Activated naive CD8-positive, alpha-beta T cell treated with anti-CD3 and anti-CD28 coated beads, Interleukin-2, amount 50 U/mL, for 16 hours (primary cell): ENCODE data around the gene EPB41L4A.

Experiments
- DNase-seq: peaks from one replicate; pipeline ENCODE4 v3.0.0-alpha.2; 2020; ENCODE audit warnings: low read depth, low spot score

EPB41L4A gene

DNA sequence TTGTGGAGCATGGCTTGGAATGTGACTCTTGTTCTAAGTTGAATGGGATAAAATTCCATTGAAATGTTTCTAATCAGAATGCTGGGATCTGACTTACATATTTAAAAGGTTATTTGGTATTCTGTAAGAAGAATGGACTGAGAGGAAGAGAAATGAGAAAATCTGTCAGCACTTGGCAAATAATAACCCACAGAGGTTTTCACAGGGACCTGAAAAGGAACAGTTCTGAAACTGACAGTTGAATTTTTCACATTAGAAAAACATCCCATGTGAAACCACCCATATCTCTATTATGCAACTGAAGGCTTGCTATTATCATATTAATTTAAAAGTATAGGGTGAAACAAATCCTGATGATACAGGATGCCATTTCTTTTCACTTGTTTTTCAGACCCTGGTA, 302.7 kb downstream of the EPB41L4A start:
- no peak for DNase-seq

DNA sequence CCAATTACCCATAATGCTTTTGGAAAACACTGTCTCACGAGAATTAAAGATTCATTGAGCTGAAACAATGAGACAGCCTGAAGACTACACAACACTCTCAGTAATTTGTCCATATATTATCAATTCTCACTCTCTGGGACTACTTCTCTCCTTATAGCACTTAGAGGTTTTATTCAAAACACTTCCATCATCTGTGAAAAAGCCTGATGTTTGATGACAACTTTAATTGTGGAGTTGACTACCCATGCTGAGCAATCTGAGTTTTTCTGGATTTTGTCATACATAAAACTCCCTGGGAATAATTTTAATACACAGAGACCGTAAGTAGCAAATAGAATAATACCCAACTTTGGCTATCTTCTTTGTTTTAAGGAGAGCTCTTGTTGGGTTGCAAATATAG, 305.5 kb downstream of the EPB41L4A start:
- DNase-seq = no peak
